IPS-18c (cell line): Measurements from ENCODE around the gene MIER1.
A peak's percentile ranks its signal among the peaks of the same experiment; 100 is the strongest.
"Not testable (repeated sequence)": the region's sequence is repeated elsewhere in the genome, so short reads cannot be mapped to it uniquely, and the experiment has no call there.

Experiments used
- H3K4me3 ChIP-seq: 2 replicates; pipeline ENCODE4 v1.7.0; 2013; ENCODE audit warnings: low read depth, mild to moderate bottlenecking, low read length, moderate library complexity; ENCODE audit not compliant: insufficient read depth
- H3K9me3 ChIP-seq: one replicate; pipeline ENCODE4 v1.6.1; 2013; ENCODE audit warnings: mild to moderate bottlenecking, low read length, moderate library complexity; ENCODE audit not compliant: control insufficient read depth, insufficient read depth

Gene MIER1

GRCh38 chr1:66924756-66925557 is at the start of gene MIER1, which contains the start of gene DNAI4:
TSS of gene MIER1 (plus strand) at chr1:66924990. CDS start at chr1:66925029, 39 bp downstream.
TSS of gene DNAI4 (minus strand) at chr1:66924856. CDS start at chr1:66924831, 25 bp downstream.
- Histone ChIP-seq H3K9me3 (no peaks in the 10 kb centered on the region), H3K4me3 (peak within 1 kb of the TSS; percentile 93)

GRCh38 chr1:66876664-66877063 is 48.1 kb upstream of the MIER1 start:
- Histone ChIP-seq H3K4me3 (no peak overlapping the region), H3K9me3 (peaks cover 2% of the 10 kb centered on the region)

DNA sequence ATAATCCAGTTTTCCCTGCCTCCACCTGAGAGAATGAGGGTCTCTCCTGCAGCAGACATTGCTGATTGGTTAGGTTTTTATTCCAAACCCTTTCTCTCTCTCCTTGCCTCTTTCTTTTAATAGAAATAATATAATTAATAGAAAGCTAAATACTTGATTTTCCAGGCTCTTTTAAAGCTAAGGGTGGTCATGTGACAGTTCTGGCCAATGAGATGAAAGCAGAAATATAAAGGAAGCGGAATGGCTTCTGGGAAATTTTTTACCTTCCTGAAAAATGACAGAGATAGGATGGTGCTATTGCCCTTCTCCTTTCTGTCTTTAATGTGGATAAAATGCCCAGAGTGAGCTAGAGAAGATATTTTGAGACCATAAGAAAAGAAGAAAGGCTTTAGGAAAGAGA is 35.8 kb upstream of the MIER1 start:
- H3K9me3 ChIP-seq = no peaks in the 10 kb centered on the region
- no peak overlapping the region for H3K4me3 ChIP-seq

DNA sequence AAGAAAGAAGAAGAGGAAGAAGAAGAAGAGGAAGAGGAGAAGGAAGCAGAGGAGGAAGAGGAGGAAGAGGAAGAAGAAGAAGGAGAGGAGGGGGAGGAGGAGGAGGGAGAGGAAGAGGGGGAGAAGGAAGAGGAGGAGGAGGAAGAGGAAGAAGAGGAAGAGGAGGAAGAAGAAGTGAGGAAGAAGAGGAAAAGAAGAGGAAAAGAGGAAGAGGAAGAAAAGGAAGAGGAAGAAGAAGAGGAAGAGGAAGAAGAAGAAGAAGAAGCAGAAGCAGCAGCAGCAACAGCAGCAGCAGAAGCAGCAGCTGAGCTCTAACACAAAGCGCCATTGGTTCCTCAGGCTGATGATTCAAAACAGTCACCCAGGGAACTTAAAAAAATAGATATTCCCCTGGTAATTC is 34.2 kb upstream of the MIER1 start:
- Histone ChIP-seq H3K4me3 (no peak overlapping the region), H3K9me3 (no peaks in the 10 kb centered on the region)

- Histone ChIP-seq H3K9me3 (no peaks in the 10 kb centered on the region), H3K4me3 (no peak overlapping the region)
These were observed 31.1 kb upstream of the MIER1 start for GRCh38 chr1:66893712-66894111.

GRCh38 chr1:66915203-66915602 is 9.6 kb upstream of the MIER1 start:
- not testable (repeated sequence) for H3K4me3 ChIP-seq, H3K9me3 ChIP-seq

GRCh38 chr1:66916320-66916719 is 8.5 kb upstream of the MIER1 start:
- Histone ChIP-seq H3K9me3 (no peaks in the 10 kb centered on the region), H3K4me3 (no peak overlapping the region)

DNA sequence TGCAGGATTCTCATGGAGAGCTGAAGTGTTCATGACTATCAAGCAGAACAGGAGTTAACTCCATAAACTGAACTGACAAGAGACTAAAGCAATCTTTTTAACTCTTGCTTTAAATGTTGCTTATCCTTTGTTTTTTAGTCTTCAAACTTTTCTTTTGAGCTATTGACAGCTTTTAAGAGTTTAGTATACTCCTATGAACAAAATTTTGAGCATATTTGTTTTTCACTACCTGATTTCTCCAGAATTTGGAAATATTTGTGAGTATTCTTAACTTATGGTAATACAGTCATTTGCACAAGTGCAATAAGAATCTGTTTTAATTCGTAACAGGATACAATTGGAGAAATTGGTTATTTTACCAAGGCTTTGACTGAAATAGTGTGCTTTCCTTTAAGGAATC is 7.3 kb upstream of the MIER1 start:
- H3K9me3 ChIP-seq = no peaks in the 10 kb centered on the region
- no peak overlapping the region for H3K4me3 ChIP-seq

DNA sequence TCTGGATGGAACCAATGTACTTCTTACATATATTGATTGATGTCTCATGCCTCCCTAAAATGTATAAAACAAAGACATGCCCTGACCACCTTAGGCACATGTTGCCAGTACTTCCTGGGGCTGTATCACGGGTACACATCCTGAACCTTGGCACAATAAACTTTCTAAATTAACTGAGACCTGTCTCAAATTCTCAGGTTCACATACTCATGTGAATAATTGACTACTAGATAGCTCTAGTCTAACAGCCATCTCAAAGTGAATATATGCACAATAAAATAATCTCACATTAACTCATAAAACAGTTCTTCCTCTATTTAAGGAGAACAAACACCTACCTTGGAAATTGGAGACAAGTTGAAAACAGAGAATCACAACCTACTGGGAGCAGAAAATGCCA is 5.7 kb upstream of the MIER1 start:
- H3K4me3 ChIP-seq = no peak overlapping the region

DNA sequence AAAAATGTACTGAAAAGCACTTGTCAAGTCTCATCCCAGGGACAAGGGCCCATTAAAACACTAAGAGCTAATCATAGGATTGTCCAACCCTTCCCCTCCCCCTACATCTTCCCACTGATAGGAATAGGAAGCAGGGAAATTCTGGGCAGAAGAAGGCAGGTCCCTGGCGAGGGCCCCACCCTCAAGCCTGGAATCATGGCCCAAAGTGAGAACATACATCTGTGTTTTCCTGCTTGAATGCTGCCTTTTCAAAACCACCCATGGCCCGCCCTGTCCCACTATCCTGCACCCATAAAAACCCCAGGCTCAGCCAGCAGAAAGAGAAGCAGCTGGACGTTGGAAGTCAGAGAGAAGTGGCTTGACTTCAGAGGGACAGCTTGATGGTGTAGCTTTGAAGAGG is 5.0 kb upstream of the MIER1 start:
- no peaks in the 10 kb centered on the region for H3K9me3 ChIP-seq
- H3K4me3 ChIP-seq = no peak overlapping the region

More for the DNA sequence above, 5.7 kb upstream of the MIER1 start:
- H3K9me3 ChIP-seq = no peaks in the 10 kb centered on the region

- Histone ChIP-seq H3K9me3 (no peaks in the 10 kb centered on the region), H3K4me3 (no peak overlapping the region)
These were observed 4.2 kb upstream of the MIER1 start for GRCh38 chr1:66920543-66920942.

DNA sequence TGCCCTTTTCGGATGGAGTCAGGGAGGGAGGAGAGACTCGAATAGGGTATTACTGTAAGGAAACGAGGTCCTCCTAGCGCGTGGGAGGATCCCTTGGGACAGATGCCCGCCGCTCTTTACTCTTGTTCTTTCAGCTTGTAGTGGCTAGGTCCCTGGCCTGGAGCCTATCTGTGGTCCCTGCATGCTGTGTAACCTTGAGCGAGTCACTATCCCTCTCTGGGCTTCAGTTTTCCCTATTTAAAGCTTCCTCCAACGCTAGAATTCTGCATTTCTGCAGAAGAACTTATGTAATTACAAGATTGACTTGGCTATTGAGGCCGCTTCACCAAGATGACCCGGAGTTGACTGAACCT is 744 bp downstream of the MIER1 start:
- Histone ChIP-seq H3K9me3 (no peaks in the 10 kb centered on the region), H3K4me3 (peak overlapping the region; percentile 93)

DNA sequence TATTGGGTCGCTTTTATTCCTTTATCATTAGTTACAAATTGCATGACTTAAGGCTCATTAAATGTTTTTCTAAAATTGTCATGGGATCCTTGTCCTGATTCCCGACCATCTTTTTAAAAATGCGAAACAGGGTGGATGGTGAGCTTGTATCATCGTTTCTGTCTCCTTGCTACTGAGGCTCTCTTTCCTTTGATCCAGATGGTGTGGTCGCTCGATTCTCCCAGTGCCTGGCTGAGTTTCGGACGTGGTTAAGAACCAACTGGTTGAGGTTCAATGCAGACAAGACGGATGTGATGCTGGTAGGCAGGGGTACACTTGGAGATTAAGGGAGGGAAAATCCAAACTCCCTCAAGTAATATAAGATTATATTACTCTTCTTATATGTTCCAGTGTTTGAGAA is 1.2 kb downstream of the MIER1 start:
- Histone ChIP-seq H3K4me3 (peak overlapping the region; percentile 93), H3K9me3 (no peaks in the 10 kb centered on the region)

- Histone ChIP-seq H3K4me3 (no peak overlapping the region), H3K9me3 (no peaks in the 10 kb centered on the region)
These were observed 2.7 kb downstream of the MIER1 start for GRCh38 chr1:66927528-66927927.

GRCh38 chr1:66929146-66929688 is 4.4 kb downstream of the MIER1 start:
- H3K4me3 ChIP-seq = peak overlapping the region; percentile 88; the same call in 1 of the 2 replicates
- H3K9me3 ChIP-seq = no peaks in the 10 kb centered on the region

DNA sequence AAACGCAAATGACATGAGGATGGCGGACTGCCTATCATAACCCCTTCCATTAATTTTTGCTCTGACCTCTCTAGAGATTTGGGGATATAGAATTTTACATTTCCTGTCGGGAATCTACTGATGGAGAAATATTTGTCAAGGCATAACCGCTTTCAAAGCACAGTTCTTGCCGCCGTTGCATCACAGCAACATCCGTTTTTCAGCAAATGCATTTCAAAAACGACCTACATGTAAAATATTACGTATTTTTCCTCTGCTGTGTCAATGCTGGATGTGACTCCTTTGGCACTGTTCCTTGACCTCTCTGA is 4.9 kb downstream of the MIER1 start:
- Histone ChIP-seq H3K4me3 (peak overlapping the region; percentile 88), H3K9me3 (no peaks in the 10 kb centered on the region)

GRCh38 chr1:66929999-66930822 is 5.4 kb downstream of the MIER1 start:
- Histone ChIP-seq H3K4me3 (peak overlapping the region; percentile 88), H3K9me3 (no peaks in the 10 kb centered on the region)

DNA sequence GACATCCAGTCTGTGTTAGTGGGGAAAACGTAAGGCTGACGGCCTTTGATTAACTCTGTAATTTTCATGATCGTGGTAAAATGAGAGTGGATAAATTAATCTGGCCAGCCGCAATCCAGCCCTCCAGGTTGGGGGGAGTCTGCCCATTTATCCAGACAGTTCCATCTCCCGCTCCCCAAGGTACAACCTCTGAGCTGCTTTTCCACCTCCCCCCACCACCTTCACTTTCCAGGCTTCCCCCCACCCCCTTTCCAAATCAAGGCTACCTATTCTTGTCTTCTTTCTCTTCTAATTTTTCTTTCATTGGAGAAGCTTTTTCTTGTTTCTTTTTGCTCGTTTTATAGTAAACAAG is 6.0 kb downstream of the MIER1 start:
- H3K9me3 ChIP-seq = no peaks in the 10 kb centered on the region
- peak overlapping the region; percentile 88 for H3K4me3 ChIP-seq
